Retinal pigment epithelial cell (primary cell): Measurements from ENCODE around the gene MICOS13.

ENCODE experiments used
- DNase-seq: peaks from one replicate; pipeline ENCODE4 v3.0.0-alpha.2; 2010; ENCODE audit warnings: low read depth
- H3K4me3 ChIP-seq: 2 replicates; pipeline ENCODE4 v1.5.1; 2011; ENCODE audit warnings: mild to moderate bottlenecking, low read length, control low read depth, moderate library complexity
- TF ChIP-seq, protein P1 (sequence below): conservative IDR thresholded peaks from 2 replicates; pipeline ENCODE4 v1.5.1; 2011; ENCODE audit warnings: low read depth, low read length, control low read depth, inconsistent platforms

Gene MICOS13

DNA sequence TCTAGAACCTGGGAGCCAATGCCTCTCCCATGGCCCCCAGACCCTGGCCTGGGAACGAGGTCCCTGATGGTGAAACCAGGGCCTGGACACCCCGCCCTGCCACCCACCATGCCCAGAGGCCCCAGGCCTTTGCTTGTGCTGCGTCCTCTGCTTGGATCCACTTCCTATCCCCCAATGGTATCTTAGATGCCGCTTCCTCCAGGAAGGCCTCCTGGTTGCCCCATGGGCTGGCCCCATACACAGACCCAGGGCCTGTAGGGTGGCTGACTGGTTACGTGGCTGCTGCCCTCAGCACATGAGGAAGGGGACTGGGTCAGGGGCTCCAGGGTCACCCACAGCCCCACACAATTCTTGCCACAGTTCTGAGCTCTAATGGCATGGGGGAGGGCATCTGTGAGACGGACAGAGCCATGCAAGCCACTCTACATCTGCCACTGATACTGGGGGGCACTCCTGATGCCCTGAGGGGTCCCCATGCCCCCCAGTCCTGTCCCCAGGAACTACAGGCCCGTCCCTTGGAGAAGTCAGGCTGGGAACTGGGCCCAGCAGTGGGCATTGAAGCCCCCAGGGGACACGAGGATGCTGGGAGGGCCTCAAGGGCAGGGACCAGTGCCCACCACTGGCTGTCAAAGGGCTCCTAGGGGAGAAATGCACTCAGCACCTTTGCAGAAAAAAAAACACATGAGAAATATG is 14.8 kb upstream of the MICOS13 start:
- no peak for DNase-seq
- TF ChIP-seq, protein P1, sequence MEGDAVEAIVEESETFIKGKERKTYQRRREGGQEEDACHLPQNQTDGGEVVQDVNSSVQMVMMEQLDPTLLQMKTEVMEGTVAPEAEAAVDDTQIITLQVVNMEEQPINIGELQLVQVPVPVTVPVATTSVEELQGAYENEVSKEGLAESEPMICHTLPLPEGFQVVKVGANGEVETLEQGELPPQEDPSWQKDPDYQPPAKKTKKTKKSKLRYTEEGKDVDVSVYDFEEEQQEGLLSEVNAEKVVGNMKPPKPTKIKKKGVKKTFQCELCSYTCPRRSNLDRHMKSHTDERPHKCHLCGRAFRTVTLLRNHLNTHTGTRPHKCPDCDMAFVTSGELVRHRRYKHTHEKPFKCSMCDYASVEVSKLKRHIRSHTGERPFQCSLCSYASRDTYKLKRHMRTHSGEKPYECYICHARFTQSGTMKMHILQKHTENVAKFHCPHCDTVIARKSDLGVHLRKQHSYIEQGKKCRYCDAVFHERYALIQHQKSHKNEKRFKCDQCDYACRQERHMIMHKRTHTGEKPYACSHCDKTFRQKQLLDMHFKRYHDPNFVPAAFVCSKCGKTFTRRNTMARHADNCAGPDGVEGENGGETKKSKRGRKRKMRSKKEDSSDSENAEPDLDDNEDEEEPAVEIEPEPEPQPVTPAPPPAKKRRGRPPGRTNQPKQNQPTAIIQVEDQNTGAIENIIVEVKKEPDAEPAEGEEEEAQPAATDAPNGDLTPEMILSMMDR = no peak
- H3K4me3 ChIP-seq = no peak overlapping the region

- no peak for DNase-seq
- TF ChIP-seq, protein P1 = no peak
- H3K4me3 ChIP-seq = no peak overlapping the region
These were observed 14.0 kb upstream of the MICOS13 start for GRCh38 chr19:5694167-5694955.

DNA sequence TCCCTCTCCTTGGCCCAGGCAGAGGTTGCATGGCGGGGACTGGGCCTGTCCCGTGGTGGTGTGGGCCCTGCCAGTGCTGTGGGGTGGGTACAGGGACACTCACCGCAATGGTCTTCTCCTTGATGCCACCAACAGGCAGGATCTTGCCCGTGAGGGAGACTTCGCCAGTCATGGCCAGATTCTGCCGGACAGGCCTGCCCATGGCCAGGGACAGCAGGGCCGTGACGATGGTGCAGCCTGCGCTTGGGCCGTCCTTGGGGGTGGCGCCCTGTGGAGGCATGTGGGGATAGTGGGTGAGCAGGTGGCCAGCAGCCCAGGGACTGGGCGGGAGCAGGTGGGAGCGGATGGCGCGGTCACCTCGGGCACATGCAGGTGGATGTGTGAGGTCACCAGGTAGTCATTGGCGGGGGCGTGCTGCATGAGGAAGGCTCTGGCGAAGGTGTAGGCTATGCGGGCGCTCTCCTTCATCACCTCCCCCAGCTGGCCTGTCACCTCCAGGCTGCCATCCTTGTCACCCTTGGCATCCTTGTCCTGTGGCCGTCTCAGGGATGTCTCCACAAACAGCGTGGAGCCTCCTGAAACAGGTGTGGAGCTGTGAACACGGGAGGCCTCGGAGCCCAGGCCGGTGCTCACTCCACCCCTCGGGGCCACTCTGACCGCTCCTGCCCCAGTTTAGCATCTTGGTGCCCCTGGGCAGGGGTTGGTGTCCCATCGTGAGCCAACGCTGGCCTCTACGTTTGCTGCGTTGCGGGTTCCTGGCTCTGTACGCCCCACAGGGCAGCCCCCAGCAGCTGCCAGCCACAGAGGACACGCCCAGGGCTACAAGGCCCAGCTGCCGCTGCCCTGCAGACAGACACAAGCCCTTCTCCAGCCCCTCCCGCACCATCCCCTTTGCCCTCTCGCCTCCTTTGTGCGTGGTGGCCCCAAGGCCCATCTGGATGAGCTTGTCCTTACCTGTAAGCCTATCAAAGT is 13.2 kb upstream of the MICOS13 start:
- TF ChIP-seq, protein P1 = no peak
- H3K4me3 ChIP-seq = no peak overlapping the region

DNA sequence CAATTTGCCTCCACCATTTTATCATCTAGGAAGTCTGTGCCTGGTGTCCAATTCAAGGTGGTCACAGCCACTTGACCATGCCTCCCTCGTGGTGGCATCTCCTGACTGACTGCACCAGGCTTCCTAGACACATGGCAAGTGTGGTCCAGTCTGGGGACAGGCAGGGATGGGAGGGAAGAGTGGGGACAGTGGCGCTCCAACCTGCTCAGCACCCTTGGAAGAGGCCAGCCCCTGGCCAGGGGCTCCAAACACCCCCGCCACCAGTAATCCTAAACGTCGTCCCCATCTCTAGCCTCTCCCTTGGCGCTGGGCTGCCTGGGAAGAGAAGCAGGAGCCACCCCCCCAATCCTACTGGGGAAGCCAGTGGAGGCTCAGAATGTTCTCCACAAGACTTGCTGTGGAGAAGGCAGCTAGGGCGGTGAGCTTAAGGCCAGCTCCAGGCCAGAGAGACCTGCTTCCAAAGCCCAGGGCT is 12.4 kb upstream of the MICOS13 start:
- no peak for DNase-seq

More for the DNA sequence above, 13.2 kb upstream of the MICOS13 start:
- no peak for DNase-seq

DNA sequence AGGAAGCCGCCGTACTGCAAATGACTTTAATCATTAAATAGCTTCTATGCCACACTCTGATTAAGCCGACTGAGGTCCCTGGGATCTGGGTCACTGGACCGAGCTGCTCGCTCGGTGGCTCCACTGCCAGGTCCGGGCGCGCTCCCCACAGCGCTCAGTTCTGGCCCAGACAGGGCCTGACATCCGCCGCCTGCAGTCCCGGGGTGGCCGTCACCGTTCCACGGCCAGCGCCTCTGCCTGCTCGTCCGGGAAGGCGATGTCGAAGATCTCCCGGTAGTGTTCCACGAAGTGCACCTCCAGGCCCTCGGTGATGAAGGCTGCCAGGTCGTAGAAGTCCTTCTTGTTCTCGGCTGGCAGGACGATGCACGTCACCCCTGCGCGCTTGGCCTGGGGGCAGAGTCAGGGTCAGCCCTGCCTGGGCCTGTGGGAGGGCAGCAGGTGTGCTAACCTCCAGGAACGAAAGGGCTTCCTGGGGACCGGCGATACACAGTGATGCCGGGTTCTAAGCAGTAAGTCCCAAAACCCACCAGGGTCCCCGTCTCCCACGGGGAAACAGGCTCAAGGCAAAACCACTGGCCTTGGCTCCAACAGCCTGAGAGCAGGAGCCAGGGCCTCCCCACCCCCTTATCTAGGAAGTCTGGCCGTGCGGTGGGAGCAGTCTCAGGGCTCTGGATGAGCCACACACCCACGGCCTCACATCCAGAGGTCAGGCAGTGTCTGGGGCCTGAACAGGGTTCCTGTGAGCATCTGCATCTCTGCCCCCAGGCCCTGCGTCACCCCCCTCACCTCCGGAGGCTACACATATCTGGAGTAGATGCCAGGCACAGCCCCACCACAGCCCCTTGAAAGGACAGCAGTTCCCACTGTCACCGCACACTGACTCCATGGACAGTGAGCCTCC is 11.8 kb upstream of the MICOS13 start:
- H3K4me3 ChIP-seq = peak overlapping the region; percentile 96
- TF ChIP-seq, protein P1 = no peak
- DNase-seq = no peak

More for the DNA sequence above, 12.4 kb upstream of the MICOS13 start:
- TF ChIP-seq, protein P1 = no peak
- no peak overlapping the region for H3K4me3 ChIP-seq
